Left colon (tissue), 2 donors: ENCODE results near the gene PRLHR. TPM values are rescaled to one million over a fixed set of nuclear protein-coding genes. Genes with fewer than 3 reads are reported as not detected.

ENCODE experiments used
- total RNA-seq, 2 donors: library from RNA; stranded (reverse); fragmentation: NEBNext Ultra II Directional; extraction: Animal tissue kit (Norgen Biotek cat#: 25700); gene quantifications; one replicate each; pipeline ENCODE4 v1.2.1, GENCODE V29; 2021
- donor health status: DM: no; HTN: no; CAD: no.
- donor health status: DM: yes; HTN: yes; CAD: no.

The PRLHR gene
- total RNA-seq, 2 donors from 2014 or later = not detected

Other genes starting within 250 kb of the PRLHR start
- 10 to 100 TPM; 42.1 TPM for gene CACUL1, start 159.3 kb upstream of the PRLHR start, total RNA-seq